Esophagus squamous epithelium (tissue), 5 donors: ENCODE measurements around the gene KRT33B. TPM values are rescaled to one million over a fixed set of nuclear protein-coding genes. Genes with fewer than 3 reads are reported as not detected.

Source experiments
- DNase-seq: peaks from one replicate; lab custom pipeline; 2025; lab: John Stamatoyannopoulos, UW
- H3K27ac ChIP-seq, 4 donors: fragments of 200-600 bp; sonication (generic); one replicate each; pipeline ENCODE4 v1.5.1; 2016 to 2019; ENCODE audit warnings: mild to moderate bottlenecking in 1 of 4
- H3K27me3 ChIP-seq, 4 donors: fragments of 200-600 bp; sonication (generic); 1 replicate in 3 of 4; 2 replicates in 1 of 4; pipeline versions ENCODE4 v1.5.1 to v1.6.0; 2017 to 2021; ENCODE audit warnings: antibody characterized with exemption in 1 of 4
- H3K36me3 ChIP-seq, 3 donors: fragments of 200-600 bp; sonication (generic); one replicate each; pipeline ENCODE4 v1.5.1; 2016 to 2019
- H3K4me1 ChIP-seq, 3 donors: fragments of 200-600 bp; sonication (generic); one replicate each; pipeline ENCODE4 v1.5.1; 2017 to 2019
- H3K4me3 ChIP-seq, 4 donors: fragments of 200-600 bp; sonication (generic); 1 replicate in 3 of 4; 2 replicates in 1 of 4; pipeline ENCODE4 v1.5.1; 2016 to 2019; ENCODE audit warnings: mild to moderate bottlenecking in 2 of 4, moderate library complexity in 1 of 4
- H3K9me3 ChIP-seq, 3 donors: fragments of 200-600 bp; sonication (generic); one replicate each; pipeline ENCODE4 v1.5.1; 2016 to 2019
- CTCF ChIP-seq, 6 experiments: fragments of 450-650 bp in 4 of 6; fragments of 200-600 bp in 2 of 6; sonication (generic) in 2 of 6; IDR thresholded peaks; one replicate each; pipeline ENCODE4 v1.5.1; 2016 to 2019; ENCODE audit warnings: antibody characterized with exemption in 6 of 6, mild to moderate bottlenecking in 4 of 6, moderate library complexity in 4 of 6
- POLR2A ChIP-seq, 4 donors: fragments of 450-650 bp; IDR thresholded peaks; one replicate each; pipeline ENCODE4 v1.6.1; 2017; ENCODE audit warnings: antibody characterized with exemption in 4 of 4, mild to moderate bottlenecking in 4 of 4, moderate library complexity in 3 of 4
- WGBS, 2 donors: methylation state at CpG; one replicate each; pipeline ENCODE4 v1.1.5; 2018; 5-methylcytosine and 5-hydroxymethylcytosine counted together
- intact Hi-C: fragments of 100-400 bp; cut with DNase I; formaldehyde crosslinking; loops from one replicate; pipeline ENCODE4 v1.15.0; 2022
- total RNA-seq, 4 donors: library from RNA; depleted of rRNA; stranded (reverse); fragments of >200 nt; gene quantifications; one replicate each; pipeline ENCODE4 v1.1.0, GENCODE V29; 2016
- donor health status: DM: yes; HTN: yes; CAD: no.

The KRT33B gene
- total RNA-seq, 4 donors from 2014 or later: 0.32 to 0.57 TPM; not detected in 2

GRCh38 chr17:41411072-41411840 lies 41.6 kb upstream of the KRT33B start:
- DNase-seq: no peak
- H3K27me3 ChIP-seq: no peaks in the 10 kb centered on the region
- no peak overlapping the region for H3K4me3 ChIP-seq
- no peaks in the 10 kb centered on the region for H3K9me3 ChIP-seq
- H3K27ac ChIP-seq: no peak overlapping the region
- H3K4me1 ChIP-seq: peaks cover 0 to 9% (median 0%) of the 10 kb centered on the region in 3 donors
- intact Hi-C loops: no loop called here
- WGBS, 2 donors: 93 to 99% methylated on average over 5 to 12 of the region's 20 CpGs
- TF ChIP-seq POLR2A (IDR thresholded peaks at IDR 0.05) (no peak), CTCF (IDR thresholded peaks at IDR 0.05) (no peak)
- no peaks in the 10 kb centered on the region for H3K36me3 ChIP-seq

- TF ChIP-seq POLR2A (IDR thresholded peaks at IDR 0.05) (no peak), CTCF (IDR thresholded peaks at IDR 0.05) (no peak)
- Histone ChIP-seq H3K9me3 (no peaks in the 10 kb centered on the region), H3K36me3 (no peaks in the 10 kb centered on the region), H3K4me3 (no peak overlapping the region), H3K27ac (no peak overlapping the region), H3K27me3 (no peaks in the 10 kb centered on the region), H3K4me1 (peaks cover 25 to 46% (median 26%) of the 10 kb centered on the region in 3 donors)
- intact Hi-C loops: no loop called here
- WGBS, 2 donors: 88 to 89% methylated on average over 7 to 10 of the region's 10 CpGs
- no peak for DNase-seq
Measured at GRCh38 chr17:41407226-41407625, 37.6 kb upstream of the KRT33B start.

GRCh38 chr17:41406205-41406604 lies 36.6 kb upstream of the KRT33B start:
- intact Hi-C loops: no loop called here
- Histone ChIP-seq H3K36me3 (no peaks in the 10 kb centered on the region), H3K4me3 (no peak overlapping the region), H3K9me3 (no peaks in the 10 kb centered on the region), H3K27me3 (no peaks in the 10 kb centered on the region), H3K4me1 (peaks cover 28 to 52% (median 29%) of the 10 kb centered on the region in 3 donors), H3K27ac (no peak overlapping the region)
- WGBS, 2 donors: 38 to 70% methylated on average over 2 to 5 of the region's 5 CpGs
- TF ChIP-seq CTCF (IDR thresholded peaks at IDR 0.05) (peak in 4 of 6 experiments; percentile 17 to 46 (median 22)), POLR2A (IDR thresholded peaks at IDR 0.05) (no peak)
- DNase-seq: no peak

DNA sequence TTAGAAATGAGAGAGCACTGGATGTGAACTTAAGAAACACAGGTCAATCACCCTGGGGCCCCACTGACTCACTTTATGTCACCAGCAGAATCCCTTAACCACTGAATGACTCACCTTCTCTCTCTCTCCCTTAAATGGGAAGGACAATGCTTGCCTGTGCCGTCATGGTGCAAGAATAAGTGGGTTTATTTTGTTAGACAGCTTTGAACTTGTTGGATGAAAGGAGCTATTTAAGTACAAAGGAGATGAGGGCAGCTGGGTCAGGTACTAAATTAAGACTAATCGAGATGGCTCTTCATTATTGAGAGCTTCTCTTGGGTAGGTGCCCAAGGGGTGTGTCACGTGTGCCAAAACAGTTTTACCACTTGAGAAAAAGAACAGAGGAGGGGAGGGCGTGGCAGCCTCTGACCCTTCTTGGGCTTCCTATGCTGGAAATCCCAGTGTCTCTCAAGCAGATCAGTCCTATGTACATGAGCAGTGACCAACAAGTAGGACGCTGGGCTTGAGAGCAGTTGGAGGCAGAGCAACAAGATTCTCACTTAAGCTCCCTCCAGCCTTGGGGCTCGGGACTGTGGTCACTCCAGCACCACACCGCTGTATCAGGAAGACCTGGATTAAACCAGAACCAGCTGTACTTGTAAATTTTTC lies 34.5 kb upstream of the KRT33B start:
- intact Hi-C loops: no loop called here
- 23 to 37% methylated on average over 7 of the region's 7 CpGs for WGBS, 2 donors
- H3K4me1 ChIP-seq: peaks cover 28 to 52% (median 33%) of the 10 kb centered on the region in 3 donors
- no peak overlapping the region for H3K4me3 ChIP-seq
- DNase-seq: no peak
- H3K9me3 ChIP-seq: no peaks in the 10 kb centered on the region
- no peaks in the 10 kb centered on the region for H3K27me3 ChIP-seq
- peak overlapping the region; percentile 64 to 85 (median 76) for H3K27ac ChIP-seq
- H3K36me3 ChIP-seq: no peaks in the 10 kb centered on the region
- TF ChIP-seq CTCF (IDR thresholded peaks at IDR 0.05) (no peak), POLR2A (IDR thresholded peaks at IDR 0.05) (no peak)
